KMS-11 (cell line): Measurements from ENCODE around the gene OSBPL5.

Source experiments
- H2AFZ ChIP-seq: fragments of 200-600 bp; sonication (generic); 2 replicates; pipeline ENCODE4 v1.6.1; 2016; ENCODE audit warnings: antibody characterized with exemption, mixed run types, low read depth
- H3K27ac ChIP-seq: fragments of 200-600 bp; sonication (generic); 2 replicates; pipeline ENCODE4 v1.6.1; 2016; ENCODE audit warnings: mild to moderate bottlenecking, mixed run types
- H3K27me3 ChIP-seq: fragments of 200-600 bp; sonication (generic); 2 replicates; pipeline ENCODE4 v1.6.1; 2017; ENCODE audit warnings: mild to moderate bottlenecking, low read depth, mixed run types, moderate library complexity; ENCODE audit not compliant: insufficient read depth
- H3K36me3 ChIP-seq: fragments of 200-600 bp; sonication (generic); 2 replicates; pipeline ENCODE4 v1.6.1; 2017; ENCODE audit warnings: mild to moderate bottlenecking, mixed run types; ENCODE audit not compliant: insufficient read depth
- H3K4me1 ChIP-seq: fragments of 200-600 bp; sonication (generic); 2 replicates; pipeline ENCODE4 v1.6.1; 2016; ENCODE audit warnings: mild to moderate bottlenecking, low read depth, mixed run types; ENCODE audit not compliant: poor library complexity, severe bottlenecking
- H3K4me2 ChIP-seq: fragments of 200-600 bp; sonication (generic); 2 replicates; pipeline ENCODE4 v1.7.0; 2016; ENCODE audit warnings: mild to moderate bottlenecking, mixed run types
- H3K4me3 ChIP-seq: fragments of 200-600 bp; sonication (generic); IDR thresholded peaks from 2 replicates; pipeline ENCODE4 v1.6.1; 2017; ENCODE audit warnings: low read depth, low read length, mixed read lengths; ENCODE audit not compliant: insufficient read depth
- H3K79me2 ChIP-seq: fragments of 200-600 bp; sonication (generic); 2 replicates; pipeline ENCODE4 v1.6.1; 2016; ENCODE audit warnings: low read depth, mixed run types; ENCODE audit not compliant: insufficient read depth
- H3K9ac ChIP-seq: fragments of 200-600 bp; sonication (generic); 2 replicates; pipeline ENCODE4 v1.6.1; 2016; ENCODE audit warnings: mild to moderate bottlenecking, mixed run types
- H4K20me1 ChIP-seq: fragments of 200-600 bp; sonication (generic); 2 replicates; pipeline ENCODE4 v1.6.1; 2016; ENCODE audit warnings: mild to moderate bottlenecking, mixed run types; ENCODE audit not compliant: insufficient read depth
- TF ChIP-seq, protein P1 (sequence below): fragments of 200-600 bp; sonication (generic); conservative IDR thresholded peaks from 2 replicates; pipeline ENCODE4 v1.6.1; 2017; ENCODE audit warnings: low read depth, mild to moderate bottlenecking, antibody characterized with exemption, low read length, moderate library complexity, mixed read lengths

OSBPL5 gene

DNA sequence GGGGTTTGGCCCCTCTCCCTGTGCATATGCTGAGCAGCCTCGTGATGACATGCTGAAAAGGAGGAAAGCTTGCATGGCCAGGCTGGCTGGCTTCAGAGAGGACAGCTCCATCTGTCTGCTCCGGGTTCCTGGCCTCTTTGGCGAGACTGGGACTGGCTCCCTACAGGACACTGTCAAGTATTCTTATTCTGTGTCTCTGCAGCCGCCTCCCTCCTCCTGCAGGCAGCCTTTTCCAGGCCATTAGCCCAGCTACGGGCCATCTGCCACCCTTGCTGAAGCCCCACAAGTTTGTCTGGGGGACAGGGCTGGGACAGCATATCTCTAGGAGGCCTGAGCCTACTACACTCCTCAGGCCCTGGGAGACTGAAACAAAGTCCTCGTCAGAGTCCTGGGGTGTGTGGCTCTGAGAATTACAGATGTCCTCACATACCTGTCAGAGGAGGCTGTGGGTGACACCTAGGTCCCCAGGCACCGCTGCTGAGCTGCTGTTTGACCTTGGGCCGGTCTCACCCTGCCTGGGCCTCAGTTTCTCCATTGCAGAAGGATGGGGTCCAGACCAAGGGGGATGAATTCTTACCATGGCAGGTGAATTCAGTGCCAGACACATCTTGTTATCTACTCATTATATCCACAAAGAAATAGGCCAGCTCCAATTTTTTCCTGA is 42.5 kb upstream of the OSBPL5 start:
- H3K27me3 ChIP-seq = peaks cover 18% of the 10 kb centered on the region; the same call in 1 of the 2 replicates
- H2AFZ ChIP-seq = no peak overlapping the region
- H3K4me1 ChIP-seq = peaks cover 8% of the 10 kb centered on the region
- H3K4me3 ChIP-seq = no peak overlapping the region
- H3K27ac ChIP-seq = no peak overlapping the region
- no peak overlapping the region for H3K9ac ChIP-seq
- H4K20me1 ChIP-seq = no peaks in the 10 kb centered on the region
- no peaks in the 10 kb centered on the region for H3K79me2 ChIP-seq
- TF ChIP-seq, protein P1, sequence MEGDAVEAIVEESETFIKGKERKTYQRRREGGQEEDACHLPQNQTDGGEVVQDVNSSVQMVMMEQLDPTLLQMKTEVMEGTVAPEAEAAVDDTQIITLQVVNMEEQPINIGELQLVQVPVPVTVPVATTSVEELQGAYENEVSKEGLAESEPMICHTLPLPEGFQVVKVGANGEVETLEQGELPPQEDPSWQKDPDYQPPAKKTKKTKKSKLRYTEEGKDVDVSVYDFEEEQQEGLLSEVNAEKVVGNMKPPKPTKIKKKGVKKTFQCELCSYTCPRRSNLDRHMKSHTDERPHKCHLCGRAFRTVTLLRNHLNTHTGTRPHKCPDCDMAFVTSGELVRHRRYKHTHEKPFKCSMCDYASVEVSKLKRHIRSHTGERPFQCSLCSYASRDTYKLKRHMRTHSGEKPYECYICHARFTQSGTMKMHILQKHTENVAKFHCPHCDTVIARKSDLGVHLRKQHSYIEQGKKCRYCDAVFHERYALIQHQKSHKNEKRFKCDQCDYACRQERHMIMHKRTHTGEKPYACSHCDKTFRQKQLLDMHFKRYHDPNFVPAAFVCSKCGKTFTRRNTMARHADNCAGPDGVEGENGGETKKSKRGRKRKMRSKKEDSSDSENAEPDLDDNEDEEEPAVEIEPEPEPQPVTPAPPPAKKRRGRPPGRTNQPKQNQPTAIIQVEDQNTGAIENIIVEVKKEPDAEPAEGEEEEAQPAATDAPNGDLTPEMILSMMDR = no peak
- H3K4me2 ChIP-seq = no peak overlapping the region
- H3K36me3 ChIP-seq = no peaks in the 10 kb centered on the region

DNA sequence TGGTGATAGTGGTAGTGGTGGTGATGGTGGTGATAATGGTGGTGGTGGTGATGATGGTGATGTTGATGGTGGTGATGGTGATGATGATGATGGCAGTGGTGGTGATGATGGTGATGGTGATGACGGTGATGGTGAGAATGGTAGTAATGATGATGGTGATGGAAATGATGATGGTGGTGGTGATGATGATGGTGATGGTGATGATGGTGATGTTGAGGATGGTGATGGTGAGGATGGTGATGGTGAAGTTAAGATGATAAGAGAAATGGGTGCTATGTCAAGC is 41.8 kb upstream of the OSBPL5 start:
- no peaks in the 10 kb centered on the region for H3K79me2 ChIP-seq
- H3K4me3 ChIP-seq = no peak overlapping the region
- no peak overlapping the region for H2AFZ ChIP-seq
- H3K27ac ChIP-seq = no peak overlapping the region
- no peak overlapping the region for H3K4me2 ChIP-seq
- TF ChIP-seq, protein P1 = no peak
- H3K36me3 ChIP-seq = no peaks in the 10 kb centered on the region
- no peak overlapping the region for H3K9ac ChIP-seq
- H3K4me1 ChIP-seq = peaks cover 8% of the 10 kb centered on the region
- no peaks in the 10 kb centered on the region for H4K20me1 ChIP-seq
- H3K27me3 ChIP-seq = peaks cover 25% of the 10 kb centered on the region; the same call in 1 of the 2 replicates

DNA sequence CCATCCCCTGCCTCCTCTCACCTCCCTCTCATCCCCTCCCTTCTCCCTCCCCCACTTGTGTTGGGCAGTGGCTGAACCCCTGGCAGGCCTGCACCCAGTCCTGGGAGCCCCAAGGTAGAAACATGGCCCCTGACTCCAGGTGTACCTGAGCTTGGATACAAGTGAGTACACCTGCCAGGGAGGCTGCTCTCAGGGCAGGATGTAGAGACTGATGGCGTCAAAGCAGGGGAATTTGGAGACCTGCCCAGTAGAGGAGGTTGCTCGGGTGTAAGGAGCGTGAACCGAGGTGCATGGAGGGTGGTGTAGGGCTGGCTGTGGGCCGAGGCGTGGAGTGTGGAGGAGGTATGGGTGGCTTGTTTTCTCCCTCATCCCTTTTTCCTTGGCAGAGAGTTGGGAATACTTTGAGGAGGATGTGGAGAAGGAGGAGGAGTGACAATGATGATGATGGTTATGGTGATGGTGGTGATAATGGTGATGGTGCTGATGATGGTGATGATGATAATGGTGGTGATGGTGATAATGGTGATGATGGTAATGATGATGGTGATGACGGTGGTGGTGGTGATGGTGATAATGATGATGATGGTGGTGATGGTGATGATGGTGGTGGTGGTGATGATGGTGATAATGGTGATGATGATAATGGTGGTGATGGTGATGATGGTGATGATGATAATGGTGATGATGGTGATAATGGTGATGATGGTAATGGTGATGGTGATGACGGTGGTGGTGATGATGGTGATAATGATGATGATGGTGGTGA is 41.2 kb upstream of the OSBPL5 start:
- no peak overlapping the region for H3K27ac ChIP-seq

DNA sequence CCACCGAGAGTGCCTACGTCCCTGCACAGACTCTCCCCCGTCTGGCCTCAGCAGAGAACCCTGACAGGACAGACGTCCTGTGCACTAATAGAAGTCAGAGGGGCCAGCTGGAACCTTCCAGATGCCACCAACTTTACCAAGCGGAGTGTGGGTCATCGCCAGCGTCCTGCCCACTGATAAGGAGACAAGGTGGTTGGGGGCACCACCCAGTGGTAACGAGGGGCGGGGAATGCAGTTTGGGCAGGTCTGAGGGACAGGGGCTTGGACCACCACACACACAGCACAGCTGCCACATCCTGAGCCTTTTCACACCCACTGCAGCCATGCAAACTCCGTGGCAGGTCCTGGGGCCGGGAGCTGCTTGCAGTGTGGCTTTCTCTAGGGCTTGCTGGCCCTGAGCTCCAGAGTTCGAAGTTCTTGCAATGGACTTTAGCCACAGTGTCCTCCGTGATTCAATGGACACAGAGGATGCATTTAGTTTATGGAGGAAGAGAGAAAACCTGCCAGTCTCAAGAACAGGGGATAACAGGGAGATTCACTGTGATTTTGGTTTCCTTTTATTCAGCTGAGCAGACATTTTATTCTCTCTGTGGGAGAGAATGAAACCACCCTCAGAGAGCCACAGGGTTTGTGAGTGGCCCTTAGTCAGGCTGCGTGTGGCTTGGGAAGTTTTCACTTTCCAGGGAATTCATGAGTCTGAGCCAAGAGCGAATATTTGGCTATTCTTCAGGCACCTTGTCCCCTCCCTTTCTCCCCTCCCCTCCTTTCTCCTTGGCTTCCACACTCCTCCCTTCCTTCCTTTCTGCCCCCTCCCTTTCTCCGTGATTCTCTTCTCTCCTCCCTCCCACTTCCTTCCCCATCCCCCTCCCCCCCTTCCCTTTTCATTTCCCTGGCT is 40.4 kb upstream of the OSBPL5 start:
- no peak overlapping the region for H2AFZ ChIP-seq
- no peaks in the 10 kb centered on the region for H3K36me3 ChIP-seq
- H3K4me2 ChIP-seq = peak overlapping the region; percentile 39; the same call in 1 of the 2 replicates
- no peak overlapping the region for H3K9ac ChIP-seq
- TF ChIP-seq, protein P1 = no peak
- no peaks in the 10 kb centered on the region for H3K79me2 ChIP-seq
- no peak overlapping the region for H3K4me3 ChIP-seq
- H4K20me1 ChIP-seq = no peaks in the 10 kb centered on the region
- no peak overlapping the region for H3K27ac ChIP-seq
- peaks cover 8% of the 10 kb centered on the region for H3K4me1 ChIP-seq
- H3K27me3 ChIP-seq = peaks cover 39% of the 10 kb centered on the region

More for the DNA sequence above, 41.2 kb upstream of the OSBPL5 start:
- H3K4me1 ChIP-seq = peaks cover 8% of the 10 kb centered on the region
- H2AFZ ChIP-seq = no peak overlapping the region
- peaks cover 30% of the 10 kb centered on the region for H3K27me3 ChIP-seq
- no peaks in the 10 kb centered on the region for H3K36me3 ChIP-seq
- no peak overlapping the region for H3K9ac ChIP-seq
- no peak overlapping the region for H3K4me3 ChIP-seq
- no peaks in the 10 kb centered on the region for H3K79me2 ChIP-seq
- H3K4me2 ChIP-seq = no peak overlapping the region
- no peaks in the 10 kb centered on the region for H4K20me1 ChIP-seq
- TF ChIP-seq, protein P1 = no peak
